ENCODE results near the gene PHF3.

PHF3 gene

DNA sequence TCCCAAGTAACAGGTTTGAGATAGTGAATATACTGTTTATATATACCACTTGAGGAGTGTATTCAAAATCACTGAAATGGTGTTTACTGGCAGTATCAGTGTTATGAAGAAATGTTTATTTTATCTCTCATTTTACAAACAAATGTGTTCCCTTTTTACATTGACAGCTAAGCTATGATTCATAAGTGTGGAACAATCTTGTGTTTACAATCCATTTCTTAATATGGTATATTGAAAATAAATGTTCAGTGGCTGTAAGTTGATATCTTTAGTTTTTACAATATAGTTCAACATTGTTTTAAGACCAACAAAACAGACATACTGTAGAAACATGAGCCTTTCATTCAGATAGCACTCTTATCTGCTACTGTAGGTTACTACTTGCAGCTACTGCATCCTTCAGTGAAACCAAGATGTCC, 14.3 kb downstream of the PHF3 start:
- DNase-seq = no peak

GRCh38 chr6:63652980-63653379, 17.4 kb downstream of the PHF3 start:
- DNase-seq = no peak

- no peak for DNase-seq
These were observed 25.2 kb downstream of the PHF3 start for GRCh38 chr6:63660757-63661156.

GRCh38 chr6:63661769-63662168, 26.2 kb downstream of the PHF3 start:
- no peak for DNase-seq

GRCh38 chr6:63663147-63663955, 27.7 kb downstream of the PHF3 start:
- DNase-seq = peak; percentile 80

- no peak for DNase-seq
These were observed 28.3 kb downstream of the PHF3 start for GRCh38 chr6:63663956-63664281.

DNA sequence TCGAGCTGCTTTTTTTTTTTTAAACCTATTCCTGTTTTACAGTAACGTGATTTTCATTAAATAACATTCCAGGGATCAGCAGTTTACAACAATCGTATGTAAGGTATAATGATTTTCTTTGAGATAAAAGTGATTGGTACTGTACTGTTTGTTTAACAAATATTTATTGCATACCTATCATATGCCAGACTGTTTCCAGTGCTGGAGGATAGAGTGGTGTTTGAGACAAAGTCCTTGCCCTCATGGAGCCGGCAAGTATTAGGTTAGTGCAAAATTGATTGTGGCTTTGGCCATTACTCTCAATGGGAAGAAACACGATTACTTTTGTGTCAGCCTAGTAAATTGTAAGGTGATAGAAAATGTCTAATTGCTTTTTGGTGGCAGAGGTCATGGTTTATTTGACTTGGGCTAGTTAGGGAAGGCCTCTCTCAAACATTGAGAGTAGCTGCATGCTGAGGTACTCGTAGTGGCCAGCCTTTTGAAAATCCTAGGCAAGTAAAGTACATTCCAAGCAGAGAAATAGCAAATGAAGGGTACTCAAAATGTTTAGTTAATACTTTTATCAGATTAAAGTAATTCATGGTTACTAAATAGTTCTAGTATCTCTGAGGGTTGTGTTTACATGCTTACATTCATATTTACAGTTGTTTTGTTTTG, 35.6 kb downstream of the PHF3 start:
- no peak for DNase-seq

DNA sequence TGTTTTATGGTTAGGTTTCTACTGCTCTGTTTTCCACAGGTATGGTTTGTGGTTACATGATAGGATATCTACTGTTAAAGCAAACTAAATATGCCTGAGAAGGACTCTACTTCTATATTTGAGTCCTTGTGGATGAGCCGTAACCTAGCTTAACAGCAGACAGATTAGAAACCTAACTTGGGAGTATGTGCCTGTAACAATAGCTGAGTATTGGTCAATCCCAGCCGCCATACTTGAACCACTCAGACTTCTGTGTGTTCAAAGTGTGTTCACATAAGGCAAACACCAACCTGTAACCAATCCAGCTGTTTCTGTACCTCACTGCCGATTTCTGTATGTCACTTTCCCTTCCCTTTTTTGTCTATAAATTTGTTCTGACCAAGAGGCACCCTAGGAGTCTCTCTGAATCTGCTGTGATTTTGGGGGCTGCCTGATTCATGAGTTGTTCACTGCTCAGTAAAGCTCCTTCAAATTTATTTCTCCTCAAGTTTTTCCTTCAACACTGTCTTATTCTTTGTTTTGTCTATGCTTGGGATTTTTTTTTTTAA, 37.1 kb downstream of the PHF3 start:
- DNase-seq = no peak

DNA sequence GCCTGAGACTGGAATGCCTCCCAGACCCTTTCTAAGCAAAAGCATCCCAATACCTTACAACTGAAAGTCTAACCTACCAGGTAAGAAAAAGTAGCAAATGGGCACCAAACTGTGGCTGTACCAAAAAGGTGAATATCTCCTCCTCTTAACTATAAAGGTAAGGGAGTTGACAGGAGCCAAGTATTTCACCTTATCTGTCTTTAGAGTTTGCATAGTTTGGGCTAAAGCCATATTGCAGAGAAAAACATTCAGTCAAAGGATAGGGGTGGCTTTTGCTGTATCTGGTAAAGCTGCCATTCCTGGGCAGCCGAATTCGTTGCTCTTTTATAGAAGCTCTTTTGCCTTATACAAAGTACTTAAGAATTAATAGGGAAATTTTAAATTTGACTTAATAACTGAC, 38.1 kb downstream of the PHF3 start:
- no peak for DNase-seq

GRCh38 chr6:63674635-63675034, 39.0 kb downstream of the PHF3 start:
- no peak for DNase-seq

- no peak for DNase-seq
These were observed 39.5 kb downstream of the PHF3 start for GRCh38 chr6:63675138-63675537.

DNA sequence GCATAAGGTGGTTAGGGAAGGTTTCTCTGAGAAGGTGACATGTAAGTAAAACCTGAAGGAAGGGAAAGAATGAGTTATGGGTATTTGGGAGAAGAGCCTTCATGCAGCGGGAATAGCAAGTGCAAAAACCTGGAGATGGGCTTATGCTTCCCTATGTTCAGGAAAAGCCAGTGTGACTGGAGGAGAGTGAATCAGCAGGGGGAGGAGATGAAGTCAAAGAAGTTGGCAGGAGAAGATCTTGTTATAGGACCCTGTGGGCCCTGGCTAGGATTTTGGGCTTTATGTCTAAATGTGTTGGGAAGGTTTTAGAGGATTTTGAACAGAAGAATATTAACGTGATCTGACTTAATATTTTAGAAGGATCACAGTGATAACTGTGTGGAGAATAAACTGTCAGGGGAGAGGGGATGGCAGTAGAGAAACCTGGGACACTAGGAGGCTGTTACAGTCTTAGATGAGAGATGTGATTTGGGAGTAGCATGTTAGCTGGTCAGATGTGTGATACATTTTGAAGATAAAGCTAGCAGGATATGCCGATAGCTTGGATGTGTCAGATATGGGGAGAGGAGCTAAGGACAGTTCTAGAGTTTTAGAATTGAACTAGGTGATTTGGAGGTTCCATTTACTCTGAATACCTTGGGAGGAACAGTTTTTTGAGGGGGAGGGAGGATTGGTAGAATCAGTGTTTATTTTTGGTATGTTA, 41.0 kb downstream of the PHF3 start:
- peak; percentile 14 for DNase-seq

DNA sequence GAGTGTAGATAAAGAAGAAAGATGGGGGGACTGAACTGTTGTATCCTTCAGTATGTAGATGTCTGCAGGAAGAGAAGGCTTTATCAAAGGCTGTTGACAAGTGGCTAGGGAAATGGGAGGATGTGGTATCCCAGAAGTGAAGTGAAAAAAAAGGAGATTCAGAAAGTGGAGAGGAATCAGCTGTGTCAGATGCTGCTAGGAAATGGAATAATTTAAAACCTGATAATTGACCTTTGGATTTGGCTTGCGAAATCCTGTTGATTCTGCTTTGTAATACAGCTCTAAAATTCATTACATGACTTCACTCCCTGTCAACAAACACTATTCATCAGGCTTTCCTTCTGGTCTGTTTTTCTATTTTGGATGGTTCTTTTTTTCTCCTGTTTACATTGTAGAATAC, 41.7 kb downstream of the PHF3 start:
- DNase-seq = peak; percentile 26

DNA sequence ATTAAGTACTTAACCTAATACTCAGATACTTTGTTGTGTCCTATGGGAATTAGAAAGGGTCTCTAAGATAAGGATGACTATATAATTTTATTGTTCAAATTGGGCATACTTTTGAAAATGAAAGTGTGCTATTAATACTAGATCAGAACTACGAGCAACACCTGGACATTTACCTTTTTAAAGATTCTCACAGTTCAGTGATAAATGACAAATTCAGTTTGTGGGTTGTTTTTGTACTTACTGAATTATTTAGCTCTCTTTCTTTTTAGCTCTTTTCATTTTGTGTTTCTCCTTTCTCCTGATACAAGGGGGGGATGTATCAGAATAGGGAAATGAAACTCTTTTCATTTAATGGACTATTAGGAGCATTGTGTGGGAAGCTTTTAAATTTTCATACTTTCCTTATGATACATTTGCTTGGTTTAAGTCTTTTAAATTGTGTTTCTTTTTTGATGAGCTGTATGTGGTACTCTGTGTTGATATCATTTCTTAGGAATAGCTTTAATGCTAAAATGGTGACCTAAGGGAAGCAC, 47.5 kb downstream of the PHF3 start:
- no peak for DNase-seq

GRCh38 chr6:63685446-63686379, 50.1 kb downstream of the PHF3 start:
- no peak for DNase-seq

DNA sequence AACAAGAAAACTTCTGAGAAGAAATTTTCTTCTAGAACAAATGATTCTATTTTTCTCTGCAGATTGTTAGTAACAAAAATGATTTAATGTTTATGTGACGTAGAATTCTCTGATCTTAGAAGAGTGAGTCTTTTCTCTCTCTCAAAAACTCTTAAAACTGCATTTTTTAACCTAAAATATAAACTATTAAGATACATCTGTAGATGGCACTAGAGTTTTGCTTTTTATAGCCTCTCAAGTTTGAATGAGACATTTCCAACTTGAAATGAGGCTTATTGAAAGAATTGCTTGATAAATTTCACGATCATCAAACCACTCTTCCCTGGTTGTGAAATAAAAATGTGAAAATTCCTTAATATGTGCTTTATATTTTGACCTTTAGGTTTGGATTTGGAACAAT, 53.8 kb downstream of the PHF3 start:
- no peak for DNase-seq

DNA sequence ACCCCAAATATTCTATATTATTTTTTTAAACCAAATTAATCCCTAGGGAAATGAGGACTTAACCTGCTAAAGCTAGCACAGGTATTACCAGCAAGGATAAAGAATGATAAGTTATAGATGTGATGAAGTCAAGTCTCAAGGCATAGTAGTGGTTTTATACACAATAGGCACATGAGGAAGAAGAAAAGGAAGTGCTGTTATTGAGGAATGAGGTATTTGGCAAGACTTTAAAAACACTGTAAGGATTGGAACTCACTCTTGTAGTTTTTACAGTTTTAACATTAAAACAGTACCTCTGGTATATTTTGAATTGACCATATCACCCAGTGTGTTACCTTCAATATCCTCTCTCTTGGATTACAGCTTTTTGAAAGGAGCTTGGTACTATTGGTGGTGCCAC, 54.6 kb downstream of the PHF3 start:
- no peak for DNase-seq

DNA sequence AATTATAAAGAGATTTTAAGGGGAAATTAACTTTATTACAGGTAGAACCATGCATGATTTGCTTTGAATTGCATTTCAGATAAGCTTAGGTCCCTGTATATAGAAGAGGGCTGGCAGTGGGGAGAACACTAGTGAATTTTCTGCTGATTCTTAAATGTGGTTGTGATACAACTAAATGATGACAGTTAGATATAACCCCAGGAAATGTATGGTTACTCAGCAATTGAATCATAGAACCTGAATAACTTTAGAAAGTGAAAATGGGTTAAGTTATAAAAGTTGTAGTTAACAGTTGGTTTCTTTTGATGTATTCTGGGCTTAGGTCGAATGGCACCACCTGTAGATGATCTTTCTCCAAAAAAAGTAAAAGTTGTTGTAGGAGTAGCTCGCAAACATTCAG, 70.1 kb downstream of the PHF3 start:
- no peak for DNase-seq

DNA sequence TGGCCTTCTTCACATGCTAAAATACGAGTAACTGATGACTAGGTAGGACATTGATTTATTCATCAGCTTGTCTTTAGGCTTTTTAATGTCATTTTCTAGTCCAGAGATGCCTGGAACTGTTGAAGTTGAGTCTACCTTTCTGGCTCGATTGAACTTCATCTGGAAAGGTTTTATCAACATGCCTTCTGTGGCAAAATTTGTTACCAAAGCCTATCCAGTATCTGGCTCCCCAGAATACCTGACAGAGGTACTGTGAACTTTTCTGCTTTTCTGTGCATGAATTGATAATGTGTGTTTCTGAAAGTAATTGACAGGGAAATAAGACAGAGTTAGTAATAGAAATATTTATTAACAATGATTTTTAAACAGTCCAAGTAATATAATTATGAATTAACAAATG, 71.0 kb downstream of the PHF3 start:
- no peak for DNase-seq

DNA sequence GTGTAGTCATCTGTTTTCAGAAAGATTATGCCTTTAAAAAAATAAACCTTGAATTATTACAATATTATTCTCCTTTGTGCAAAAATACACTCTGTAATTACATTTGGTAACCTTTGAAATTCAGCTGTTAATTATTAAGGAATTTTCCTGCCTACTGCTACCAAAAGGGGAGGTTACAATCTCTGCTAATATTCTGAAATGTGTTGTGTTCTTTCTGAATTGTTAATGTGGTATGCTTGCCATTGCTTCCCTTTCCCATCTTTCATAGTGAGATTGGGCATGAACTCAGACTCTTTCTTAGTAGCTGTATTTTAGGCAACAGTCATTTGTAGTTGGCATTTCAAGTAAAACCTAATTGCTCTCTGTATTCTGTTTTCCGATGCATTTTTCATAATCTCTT, 73.0 kb downstream of the PHF3 start:
- DNase-seq = no peak

GRCh38 chr6:63709148-63709547, 73.5 kb downstream of the PHF3 start:
- no peak for DNase-seq

DNA sequence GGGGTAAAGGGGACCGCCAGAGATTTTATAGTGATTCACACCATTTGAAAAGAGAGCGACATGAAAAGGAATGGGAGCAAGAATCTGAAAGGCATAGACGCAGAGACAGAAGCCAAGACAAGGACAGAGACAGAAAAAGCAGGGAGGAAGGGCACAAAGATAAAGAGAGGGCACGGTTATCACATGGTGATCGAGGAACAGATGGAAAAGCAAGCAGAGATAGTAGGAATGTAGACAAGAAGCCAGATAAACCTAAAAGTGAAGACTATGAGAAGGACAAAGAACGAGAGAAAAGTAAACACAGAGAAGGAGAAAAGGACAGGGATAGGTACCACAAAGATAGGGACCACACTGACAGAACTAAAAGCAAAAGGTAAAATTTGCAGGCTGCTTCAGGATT, 77.7 kb downstream of the PHF3 start:
- DNase-seq = no peak

- no peak for DNase-seq
These were observed 78.5 kb downstream of the PHF3 start for GRCh38 chr6:63714091-63714490.
